NCI-H2107 (cell line): ENCODE measurements around the gene DENND4C.
A peak's percentile ranks its signal among the peaks of the same experiment; 100 is the strongest.
"Not testable (repeated sequence)": the region's sequence is repeated elsewhere in the genome, so short reads cannot be mapped to it uniquely, and the experiment has no call there.

Experiments used
- DNase-seq: peaks from one replicate; lab custom pipeline; 2025; lab: John Stamatoyannopoulos, UW

Gene DENND4C

DNA sequence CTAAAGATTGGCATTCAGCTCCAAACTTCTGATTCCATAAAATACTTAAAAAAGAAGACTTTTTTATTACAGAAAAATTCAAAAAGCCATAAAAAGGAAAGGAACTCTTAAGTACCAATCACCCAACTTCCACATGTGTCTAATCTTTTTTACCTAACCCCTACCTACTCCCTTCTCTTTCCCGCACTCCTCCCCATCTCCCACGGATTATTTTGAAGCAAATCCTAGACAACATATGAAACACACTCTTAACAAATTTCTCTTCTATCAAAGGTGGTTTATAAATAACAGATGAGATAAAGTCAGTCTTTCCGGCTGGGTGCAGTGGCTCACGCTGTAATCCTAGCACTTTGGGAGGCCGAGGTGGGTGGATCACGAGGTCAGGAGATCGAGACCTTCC lies 5.9 kb upstream of the DENND4C start:
- DNase-seq = no peak

DNA sequence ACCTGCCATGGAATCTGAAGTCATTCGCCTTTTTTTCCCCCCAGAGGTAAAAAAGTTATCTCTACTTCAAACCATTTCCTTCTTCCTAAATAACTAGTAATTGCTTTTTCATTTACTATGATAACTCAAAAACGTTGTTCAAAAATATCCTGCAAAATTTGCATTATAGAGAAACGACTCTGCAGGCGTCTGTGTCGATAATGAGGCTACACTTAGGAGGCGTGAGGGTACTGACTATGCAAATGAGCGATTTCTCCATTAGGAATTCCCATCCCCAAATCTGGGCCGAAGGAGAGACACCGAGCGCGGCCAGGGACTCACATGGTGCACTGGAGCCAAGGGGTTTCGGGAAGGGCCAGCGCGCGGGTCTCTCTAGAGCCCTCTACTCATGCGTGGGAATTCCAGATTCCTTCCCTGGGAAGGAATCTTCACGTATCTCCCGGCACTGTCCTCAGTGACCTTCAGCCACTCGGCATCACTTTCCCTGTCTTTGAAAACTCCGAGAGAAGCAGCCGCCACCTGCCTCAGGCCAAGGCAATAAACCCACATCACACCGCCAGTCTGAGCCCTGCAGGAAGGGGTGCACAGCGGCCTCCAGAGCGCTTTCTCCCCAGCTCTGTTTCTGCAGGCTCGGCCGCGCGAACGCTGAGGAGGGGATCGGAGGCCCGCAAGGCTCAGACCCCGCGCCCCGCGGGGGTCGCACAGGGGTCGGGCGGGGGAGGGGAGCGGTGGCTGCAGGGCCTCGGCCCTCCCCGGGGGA lies 718 bp upstream of the DENND4C start:
- peak; percentile 61 for DNase-seq

DNA sequence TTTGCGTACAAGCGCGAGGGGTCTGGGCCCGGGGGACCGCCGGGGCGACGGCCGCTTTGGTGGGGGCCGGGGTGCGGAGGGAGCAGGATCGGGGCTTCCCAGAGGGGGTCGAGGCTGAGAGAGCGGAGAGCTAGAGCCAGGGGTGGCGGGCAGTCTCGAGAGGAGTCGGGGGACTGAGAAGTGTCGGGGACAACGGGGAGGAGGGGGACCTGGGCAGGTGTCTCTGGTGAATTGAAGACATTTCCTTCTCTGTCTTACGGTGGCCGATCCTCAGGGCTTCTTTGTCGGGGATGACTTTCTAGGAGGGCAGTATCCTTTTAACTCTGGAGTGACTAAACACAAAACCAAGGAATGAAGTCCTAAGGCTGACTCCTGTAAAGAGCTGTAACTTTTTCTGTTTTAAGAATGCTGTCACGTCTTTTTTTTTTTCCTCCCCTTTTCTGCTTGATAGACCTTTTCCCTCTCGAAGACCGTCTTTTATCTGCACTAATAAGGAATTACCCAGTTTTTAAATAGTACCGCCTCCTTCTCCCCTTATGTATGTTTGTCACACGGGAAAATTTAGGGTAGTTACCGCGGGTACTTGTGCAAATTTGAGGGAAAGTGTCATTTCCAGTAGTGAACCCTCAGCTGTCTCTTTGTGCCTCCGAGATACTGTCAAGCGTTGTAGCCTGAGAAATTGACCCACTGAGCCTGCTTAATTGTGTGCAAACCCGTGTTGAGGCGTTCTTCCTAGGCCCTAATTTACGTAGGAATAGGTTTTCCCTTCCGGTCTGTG lies 822 bp downstream of the DENND4C start:
- DNase-seq = no peak

DNA sequence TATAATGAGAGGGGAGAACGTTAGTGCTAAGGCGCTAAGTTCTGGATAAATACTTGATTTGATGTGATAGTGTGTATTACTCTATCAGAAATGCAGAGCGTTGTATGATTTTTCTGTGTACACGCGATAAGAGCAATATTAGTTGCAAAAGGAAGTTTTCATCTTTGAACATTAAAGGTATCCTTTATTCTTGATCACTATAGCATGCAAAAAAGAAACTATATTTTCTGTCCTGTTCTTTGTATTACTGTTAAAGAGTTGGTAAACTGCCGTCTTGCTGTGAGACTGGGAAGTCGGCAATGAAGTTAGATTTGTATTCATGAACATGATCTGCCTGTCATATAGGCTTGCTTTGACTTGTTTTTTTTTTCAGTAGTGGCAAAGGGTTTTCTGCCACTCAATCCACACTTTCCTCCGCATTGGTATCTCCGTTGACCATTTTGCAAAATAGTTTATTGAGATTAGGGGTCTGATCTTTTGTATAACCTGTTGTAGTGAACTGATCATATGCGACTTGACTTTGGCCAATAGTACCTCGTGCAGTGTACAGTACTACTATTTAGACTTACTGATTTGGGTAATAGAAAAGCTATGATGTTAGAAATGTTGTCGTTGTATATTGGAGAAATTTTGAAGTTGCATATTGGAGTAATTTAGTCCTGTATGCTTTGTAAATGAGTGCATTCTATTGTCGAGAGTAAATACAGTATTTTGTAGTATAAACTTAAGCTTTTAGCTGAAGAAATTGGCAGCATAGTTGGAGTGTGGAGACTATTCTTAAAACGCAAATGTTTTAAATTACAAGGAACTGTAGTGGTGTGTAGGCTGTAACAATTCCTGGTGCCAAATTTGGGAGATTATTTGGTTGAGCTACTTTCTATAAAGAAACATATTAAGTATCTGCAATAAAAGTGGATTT lies 1.7 kb downstream of the DENND4C start:
- DNase-seq = no peak

DNA sequence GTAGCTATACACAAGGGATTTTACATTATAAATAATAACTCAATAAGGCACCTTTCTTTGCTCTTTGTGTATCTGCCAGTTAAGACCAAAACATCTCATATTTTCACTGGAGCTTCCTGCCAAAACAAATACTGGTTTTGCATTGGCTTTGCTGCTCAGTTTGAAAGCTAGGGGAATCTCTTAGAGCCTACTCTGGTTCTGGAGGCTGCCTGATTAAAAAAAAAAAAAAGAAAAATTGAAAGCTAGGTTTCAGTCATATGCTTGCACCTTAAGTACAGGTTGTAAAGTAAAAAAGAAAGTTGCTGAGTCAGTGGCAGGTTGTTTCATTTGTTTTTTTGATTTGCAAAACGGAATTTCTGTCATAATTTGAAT lies 2.3 kb downstream of the DENND4C start:
- no peak for DNase-seq

DNA sequence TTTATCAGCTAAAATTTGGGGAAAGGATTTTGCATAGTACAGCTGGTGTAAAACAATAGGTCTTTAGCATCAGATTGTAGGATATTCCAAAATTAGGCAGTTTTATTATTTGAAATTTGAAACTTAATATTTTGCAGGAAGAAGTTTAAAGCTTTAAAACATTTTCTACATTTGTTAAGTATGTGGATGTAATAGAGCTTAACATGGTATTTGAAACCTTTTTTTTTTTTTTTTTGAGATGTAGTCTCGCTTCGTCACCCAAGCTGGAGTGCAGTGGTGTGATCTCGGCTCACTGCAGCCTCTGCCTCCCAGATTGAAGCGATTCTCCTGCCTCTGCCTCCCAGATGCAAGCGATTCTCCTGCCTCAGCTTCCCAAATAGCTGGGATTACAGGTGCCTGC lies 2.9 kb downstream of the DENND4C start:
- no peak for DNase-seq

DNA sequence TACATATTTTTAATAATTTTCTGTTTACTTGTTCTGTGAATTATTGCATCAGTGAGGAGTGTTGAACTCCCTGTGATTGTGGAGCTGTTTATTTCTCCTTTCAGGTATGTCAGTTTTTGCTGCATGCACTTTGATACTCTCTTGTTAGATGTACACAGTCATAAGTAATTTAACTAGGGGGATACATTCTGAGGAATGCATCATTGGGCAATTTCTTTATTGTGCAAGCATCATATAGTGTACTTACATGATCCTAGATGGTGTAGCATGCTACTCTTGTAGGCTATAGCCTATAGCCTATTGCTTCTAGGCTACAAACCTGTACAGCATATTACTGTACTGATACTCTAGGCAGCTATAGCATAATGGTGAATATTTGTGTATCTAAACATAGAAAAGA lies 9.5 kb downstream of the DENND4C start:
- no peak for DNase-seq

DNA sequence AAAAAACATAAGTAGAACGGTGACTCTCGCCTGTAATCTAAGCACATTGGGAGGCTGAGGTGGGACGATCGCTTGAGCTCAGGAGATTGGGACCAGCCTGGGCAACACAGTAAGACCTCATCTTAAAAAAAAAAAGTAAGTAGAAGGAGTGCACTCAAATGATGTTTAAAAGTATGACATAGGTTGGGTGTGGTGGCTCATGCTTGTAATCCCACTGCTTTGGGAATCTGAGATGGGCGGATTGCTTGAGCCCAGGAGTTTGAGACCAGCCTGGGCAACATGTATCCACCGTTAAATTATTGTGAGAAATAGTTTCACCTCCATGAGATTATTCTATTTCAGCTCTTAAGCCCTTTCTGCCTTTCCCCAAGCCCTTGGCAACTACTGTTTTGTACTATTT lies 11.2 kb downstream of the DENND4C start:
- no peak for DNase-seq

DNA sequence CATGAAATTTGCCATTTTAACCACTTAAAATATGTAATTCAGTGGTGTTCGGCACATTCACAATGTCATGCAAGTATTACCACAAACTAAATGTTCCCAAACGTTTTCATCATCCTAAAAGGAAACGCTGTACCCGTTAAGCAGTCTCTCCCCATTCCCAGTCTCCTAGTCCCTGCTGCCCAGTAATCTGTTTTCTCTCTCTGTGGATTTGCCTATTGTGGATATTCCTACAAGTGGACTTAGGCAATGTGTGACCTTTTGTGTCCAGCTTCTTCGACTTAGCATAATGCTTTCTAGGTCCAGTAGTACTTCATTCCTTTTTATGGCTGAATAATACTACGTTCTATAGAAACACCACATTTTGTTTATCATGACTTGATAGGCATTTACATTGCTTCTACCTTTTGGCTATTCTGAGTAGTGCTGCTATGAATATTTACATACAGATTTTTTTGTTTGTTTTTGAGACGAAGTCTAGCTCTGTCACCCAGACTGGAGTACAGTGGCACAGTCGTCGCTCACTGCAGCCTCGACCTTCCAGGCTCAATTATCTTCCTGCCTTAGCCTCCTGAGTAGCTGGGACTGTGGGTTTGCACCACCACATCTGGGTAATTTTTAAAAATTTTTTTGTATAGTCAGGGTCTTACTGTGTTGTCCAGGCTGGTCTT lies 13.0 kb downstream of the DENND4C start:
- no peak for DNase-seq

DNA sequence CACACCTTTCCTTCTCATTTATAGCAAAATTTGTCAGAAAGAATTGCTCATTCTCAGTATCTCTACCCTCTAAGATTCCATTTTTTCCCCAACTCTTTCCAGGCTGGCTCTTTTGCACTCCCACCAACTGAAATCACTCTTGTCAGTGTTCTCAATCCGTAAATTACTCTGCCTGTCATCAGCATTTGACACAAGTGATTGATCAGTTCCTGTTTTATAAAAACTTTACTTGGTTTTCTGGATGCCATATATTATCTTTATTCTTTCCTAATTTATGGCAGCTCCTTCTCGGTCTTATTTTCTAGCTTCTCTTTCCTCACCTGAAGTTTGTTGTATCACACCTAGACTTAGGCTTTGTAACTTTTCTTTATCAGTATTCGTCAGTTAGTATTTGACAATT lies 16.4 kb downstream of the DENND4C start:
- DNase-seq = no peak

DNA sequence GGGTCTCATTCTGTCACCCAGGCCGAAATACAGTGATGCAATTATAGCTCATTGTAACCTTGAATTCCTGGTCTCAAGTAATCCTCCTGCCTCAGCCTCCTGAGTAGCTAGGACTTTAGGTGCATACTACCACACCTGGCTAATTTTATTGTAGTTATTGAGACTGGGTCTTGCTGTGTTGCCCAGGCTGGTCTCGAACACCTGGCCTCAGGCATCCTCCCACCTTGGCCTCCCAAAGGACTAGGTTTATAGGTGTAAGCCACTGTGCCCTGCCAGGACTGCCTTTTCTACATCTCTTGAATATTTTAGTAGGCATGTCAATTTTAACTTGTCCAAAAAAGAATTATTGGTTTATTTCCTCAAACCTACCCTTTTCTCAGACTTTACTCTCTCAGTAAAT lies 16.9 kb downstream of the DENND4C start:
- DNase-seq = no peak

DNA sequence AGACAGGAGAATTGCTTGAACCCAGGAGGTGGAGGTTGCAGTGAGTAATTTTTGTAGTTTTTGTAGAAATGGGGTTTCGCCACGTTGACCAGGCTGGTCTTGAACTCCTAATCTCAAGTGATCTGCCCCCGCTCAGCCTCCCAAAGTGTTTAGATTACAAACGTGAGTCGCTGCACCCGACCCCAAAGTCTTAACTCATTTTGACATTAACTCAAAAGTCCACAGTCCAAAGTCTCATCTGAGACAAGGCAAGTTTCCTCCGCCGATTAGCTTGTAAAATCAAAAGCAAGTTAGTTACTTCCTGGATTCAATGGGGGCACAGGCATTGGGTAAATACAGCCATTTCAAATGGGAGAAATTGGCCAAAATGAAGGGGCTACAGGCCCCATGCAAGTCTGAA lies 19.9 kb downstream of the DENND4C start:
- DNase-seq = not testable (repeated sequence)

DNA sequence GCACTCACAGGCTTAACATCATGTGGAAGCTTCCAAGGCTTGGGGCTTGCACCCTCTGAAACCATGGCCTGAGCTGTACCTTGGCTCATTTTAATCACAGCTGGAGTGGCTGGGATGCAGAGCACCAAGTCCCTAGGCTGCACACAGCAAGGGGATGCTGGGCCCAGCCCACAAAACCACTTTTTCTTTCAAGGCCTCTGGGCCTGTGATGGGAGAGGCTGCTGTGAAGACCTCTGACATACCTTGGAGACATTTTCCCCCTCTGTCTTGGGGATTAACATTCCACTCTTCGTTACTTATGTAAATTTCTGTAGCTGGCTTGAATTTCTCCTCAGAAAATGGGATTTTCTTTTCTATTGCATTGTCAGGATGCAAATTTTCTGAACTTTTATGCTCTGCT lies 20.7 kb downstream of the DENND4C start:
- DNase-seq = not testable (repeated sequence)

DNA sequence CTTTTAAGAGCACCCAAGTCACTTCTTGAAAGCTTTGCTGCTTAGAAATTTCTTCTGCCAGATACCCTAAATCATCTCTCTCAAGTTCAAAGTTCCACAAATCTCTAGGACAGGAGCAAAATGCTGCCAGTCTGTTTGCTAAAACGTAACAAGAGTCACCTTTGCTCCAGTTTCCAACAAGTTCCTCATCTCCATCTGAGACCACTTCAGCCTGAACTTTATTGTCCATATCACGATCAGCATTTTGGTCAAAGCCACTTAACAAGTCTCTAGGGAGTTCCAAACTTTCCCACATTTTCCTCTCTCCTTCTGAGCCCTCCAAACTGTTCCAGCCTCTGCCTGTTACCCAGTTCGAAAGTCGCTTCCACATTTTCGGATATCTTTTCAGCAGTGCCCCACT lies 21.1 kb downstream of the DENND4C start:
- DNase-seq = not testable (repeated sequence)

DNA sequence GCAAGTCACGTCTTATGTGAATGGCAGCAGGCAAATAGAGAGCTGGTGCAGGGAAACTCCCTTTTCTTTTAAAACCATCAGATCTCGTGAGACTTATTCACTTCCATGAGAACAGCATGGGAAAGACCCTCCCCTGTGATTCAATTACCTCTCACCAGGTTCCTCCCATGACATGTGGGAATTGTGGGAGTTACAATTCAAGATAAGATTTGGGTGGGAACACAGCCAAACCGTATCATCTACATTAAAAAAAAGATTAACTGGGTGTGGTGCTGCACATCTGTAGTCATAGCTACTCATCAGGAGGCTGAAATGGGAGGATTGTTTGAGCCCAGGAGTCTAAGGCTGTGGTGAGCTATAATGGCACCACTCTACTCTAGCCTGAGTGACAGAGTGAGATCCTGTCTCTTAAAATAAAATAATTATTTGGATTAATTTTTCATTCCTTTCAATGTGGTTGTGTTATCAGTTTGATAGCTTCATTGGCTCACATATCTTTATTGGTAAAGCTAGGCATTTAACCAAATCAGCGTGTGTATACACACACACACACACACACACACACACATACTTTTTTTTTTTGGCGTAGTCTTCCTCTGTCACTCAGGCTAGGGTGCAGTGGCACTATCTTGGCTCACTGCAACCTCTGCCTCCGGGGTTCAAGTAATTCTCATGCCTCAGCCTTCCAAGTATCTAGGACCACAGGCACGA lies 21.8 kb downstream of the DENND4C start:
- no peak for DNase-seq

DNA sequence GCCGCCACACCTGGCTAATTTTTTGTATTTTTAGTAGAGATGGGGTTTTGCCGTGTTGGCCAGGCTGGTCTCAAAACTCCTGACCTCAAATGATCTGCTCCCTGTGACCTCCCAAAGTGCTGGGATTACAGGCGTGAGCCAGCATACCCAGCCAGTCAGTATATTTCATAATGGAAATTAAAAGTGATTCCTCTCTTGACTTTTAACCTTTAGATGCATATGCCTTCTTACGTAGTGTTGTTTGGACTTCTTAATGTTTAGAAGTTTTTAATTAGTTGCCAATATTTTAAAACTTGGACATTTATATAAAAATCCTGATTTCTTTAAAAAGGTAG lies 22.4 kb downstream of the DENND4C start:
- DNase-seq = no peak

DNA sequence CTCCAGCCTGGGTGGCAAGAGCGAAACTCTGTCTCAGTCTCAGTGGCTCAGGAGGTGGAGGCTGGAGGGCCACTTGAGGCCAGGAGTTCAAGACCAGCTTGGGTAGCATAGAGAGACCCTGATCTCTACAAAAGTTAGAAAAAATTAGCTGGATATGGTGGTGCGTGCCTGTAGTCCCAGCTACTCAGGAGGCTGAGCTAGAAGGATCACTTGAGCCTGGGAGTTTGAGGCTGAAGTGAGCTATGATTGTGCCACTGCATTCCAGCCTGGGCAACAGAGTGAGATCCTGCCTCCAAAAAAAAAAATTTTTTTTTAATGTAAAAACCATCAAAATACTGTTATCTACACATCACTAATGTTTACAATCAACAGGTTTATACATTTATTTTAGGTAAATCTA lies 24.6 kb downstream of the DENND4C start:
- no peak for DNase-seq

DNA sequence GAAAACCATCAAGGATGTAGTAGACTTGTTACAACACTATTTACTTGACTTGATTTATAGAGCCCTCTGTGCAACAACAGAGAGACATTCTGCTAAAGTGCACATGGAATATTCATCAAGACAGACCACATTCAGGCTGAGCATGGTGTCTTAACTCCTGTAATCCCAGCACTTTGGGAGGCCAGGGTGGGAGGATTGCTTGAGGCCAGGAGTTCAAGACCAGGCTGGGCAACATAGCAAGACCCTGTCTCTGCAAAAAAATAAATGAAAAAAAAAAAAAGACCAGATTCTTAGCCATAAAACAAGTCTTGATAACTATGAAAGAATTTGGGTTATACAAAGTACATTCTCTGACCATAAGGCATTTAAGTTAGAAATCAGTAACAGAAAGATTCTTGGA lies 25.3 kb downstream of the DENND4C start:
- no peak for DNase-seq

DNA sequence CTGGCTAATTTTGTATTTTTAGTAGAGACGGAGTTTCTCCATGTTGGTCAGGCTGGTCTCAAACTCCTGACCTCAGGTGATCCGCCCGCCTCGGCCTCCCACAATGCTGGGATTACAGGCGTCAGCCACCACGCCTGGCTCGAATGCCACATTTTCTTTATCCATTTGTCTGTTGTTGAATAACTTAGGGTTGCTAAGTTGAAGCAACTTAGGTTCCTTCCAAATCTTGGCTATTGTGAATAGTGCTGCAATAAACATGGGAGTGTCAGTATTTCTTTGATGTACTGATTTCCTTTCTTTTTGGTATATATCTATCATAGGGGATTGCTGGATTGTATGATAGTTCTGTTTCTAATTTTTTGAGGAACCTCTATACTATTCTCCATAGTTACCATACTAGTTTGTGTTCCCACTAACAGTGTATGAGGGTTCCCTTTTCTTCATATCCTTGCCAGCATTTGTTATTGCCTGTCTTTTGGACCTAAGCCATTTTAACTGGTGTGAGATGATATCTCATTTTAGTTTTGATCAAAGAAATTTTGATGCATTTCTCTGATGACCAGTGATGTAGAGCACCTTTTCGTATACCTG lies 29.3 kb downstream of the DENND4C start:
- DNase-seq = not testable (repeated sequence)

DNA sequence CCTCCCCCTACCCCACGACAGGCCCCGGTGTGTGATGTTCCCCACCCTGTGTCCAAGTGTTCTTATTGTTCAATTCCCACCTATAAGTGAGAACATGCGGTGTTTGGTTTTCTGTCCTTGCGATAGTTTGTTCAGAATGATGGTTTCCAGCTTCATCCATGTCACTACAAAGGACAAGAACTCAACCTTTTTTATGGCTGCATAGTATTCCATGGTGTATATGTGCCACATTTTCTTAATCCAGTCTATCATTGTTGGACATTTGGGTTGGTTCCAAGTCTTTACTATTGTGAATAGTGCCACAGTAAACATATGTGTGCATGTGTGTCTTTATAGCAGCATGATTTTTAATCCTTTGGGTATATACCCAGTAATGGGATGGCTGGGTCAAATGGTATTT lies 35.1 kb downstream of the DENND4C start:
- DNase-seq = not testable (repeated sequence)

DNA sequence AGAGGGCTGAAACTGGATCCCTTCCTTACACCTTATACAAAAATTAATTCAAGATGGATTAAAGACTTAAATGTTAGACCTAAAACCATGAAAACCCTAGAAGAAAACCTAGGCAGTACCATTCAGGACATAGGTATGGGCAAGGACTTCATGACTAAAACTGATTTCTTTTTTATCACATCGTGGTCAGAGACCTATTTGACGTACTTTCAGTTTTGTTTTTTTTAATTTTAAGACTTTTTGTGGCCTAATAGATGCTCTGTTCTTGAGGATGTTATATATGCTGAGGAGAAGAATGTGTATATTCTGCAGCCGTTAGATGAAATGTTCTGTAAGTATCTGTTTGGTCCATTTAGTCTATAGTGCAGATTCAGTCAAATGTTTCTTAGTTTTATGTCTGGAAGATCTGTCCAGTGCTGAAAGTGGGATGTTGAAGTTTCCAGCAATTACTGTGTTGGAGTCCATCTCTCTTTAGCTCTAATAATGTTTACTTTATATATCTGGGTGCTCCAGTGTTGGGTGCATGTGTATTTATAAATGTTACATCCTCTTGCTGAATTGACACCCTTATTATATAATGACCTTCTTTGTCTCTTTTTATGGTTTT lies 36.4 kb downstream of the DENND4C start:
- not testable (repeated sequence) for DNase-seq
